Measurements from ENCODE around the gene DRAP1. TPM values are rescaled to one million over a fixed set of nuclear protein-coding genes. Genes with fewer than 3 reads are reported as not detected.

DRAP1 gene
- total RNA-seq, 1 donor from 2014 or later, result 106 TPM

GRCh38 chr11:65968600-65969482 is 49.6 kb downstream of the DRAP1 start:
- no peak overlapping the region for H3K27ac Mint-ChIP-seq (ENCODE audit: unreplicated experiment)
- H3K27me3 Mint-ChIP-seq (ENCODE audit: unreplicated experiment), result no peaks in the 10 kb centered on the region
- H3K36me3 Mint-ChIP-seq (ENCODE audit: unreplicated experiment), result peaks cover 35% of the 10 kb centered on the region
- peaks cover 2% of the 10 kb centered on the region for H3K4me1 Mint-ChIP-seq (ENCODE audit: unreplicated experiment)
- no peaks in the 10 kb centered on the region for H3K9me3 Mint-ChIP-seq (ENCODE audit: unreplicated experiment)
- no peak for TF ChIP-seq CTCF (IDR thresholded peaks at IDR 0.05)
- DNase-seq (ENCODE audit: extremely low spot score, unreplicated experiment), result no peak
- H3K4me3 Mint-ChIP-seq (ENCODE audit: unreplicated experiment), result no peak overlapping the region

Other genes with a start within 250 kb of the DRAP1 start
- gene KAT5, start 207.2 kb upstream of the DRAP1 start, total RNA-seq, result 60.4 and 66.5 TPM in 2 replicates
- 54.2 and 55.6 TPM in 2 replicates for gene RNASEH2C, start 198.6 kb upstream of the DRAP1 start, total RNA-seq
- gene AP5B1, start 138.4 kb upstream of the DRAP1 start, total RNA-seq, result 19.0 and 21.0 TPM in 2 replicates
- not detected in 2 replicates for gene OVOL1, start 132.4 kb upstream of the DRAP1 start, total RNA-seq
- gene SNX32, start 85.5 kb upstream of the DRAP1 start, total RNA-seq, result 4.0 and 4.1 TPM in 2 replicates
- 939 and 946 TPM in 2 replicates for gene CFL1, start 61.2 kb upstream of the DRAP1 start, total RNA-seq
- 63.7 and 68.5 TPM in 2 replicates for gene MUS81, start 59.0 kb upstream of the DRAP1 start, total RNA-seq
- 130 and 131 TPM in 2 replicates for gene EFEMP2, start 46.6 kb upstream of the DRAP1 start, total RNA-seq
- not detected in 2 replicates for gene CTSW, start 39.6 kb upstream of the DRAP1 start, total RNA-seq
- gene FIBP, start 31.0 kb upstream of the DRAP1 start, total RNA-seq, result 92.4 and 92.8 TPM in 2 replicates
- gene CCDC85B, start 28.8 kb upstream of the DRAP1 start, total RNA-seq, result 35.2 and 39.0 TPM in 2 replicates
- 37.2 and 38.0 TPM in 2 replicates for gene FOSL1, start 19.0 kb upstream of the DRAP1 start, total RNA-seq
- 81.2 and 83.5 TPM in 2 replicates for gene C11orf68, start 364 bp upstream of the DRAP1 start, total RNA-seq
- gene TSGA10IP, start 26.1 kb downstream of the DRAP1 start, total RNA-seq, result not detected in 2 replicates
- 45.5 and 55.9 TPM in 2 replicates for gene SART1, start 42.3 kb downstream of the DRAP1 start, total RNA-seq
- gene EIF1AD, start 82.7 kb downstream of the DRAP1 start, total RNA-seq, result 34.6 and 38.1 TPM in 2 replicates
- 207 and 216 TPM in 2 replicates for gene BANF1, start 83.1 kb downstream of the DRAP1 start, total RNA-seq
- not detected in 2 replicates for gene CST6, start 92.6 kb downstream of the DRAP1 start, total RNA-seq
- gene CATSPER1, start 107.1 kb downstream of the DRAP1 start, total RNA-seq, result 0.54 and 1.1 TPM in 2 replicates
- 0.71 and 0.94 TPM in 2 replicates for gene GAL3ST3, start 129.7 kb downstream of the DRAP1 start, total RNA-seq
- gene SF3B2, start 132.9 kb downstream of the DRAP1 start, total RNA-seq, result 193 and 198 TPM in 2 replicates
- gene PACS1, start 150.8 kb downstream of the DRAP1 start, total RNA-seq, result 83.8 and 84.9 TPM in 2 replicates

Measured in osteocyte (in vitro differentiated cells).